Stimulated activated CD4-positive, alpha-beta T cell treated with anti-CD3 and anti-CD28 coated beads, Interleukin-15, amount 100 ng/mL, for 48 hours (primary cell): ENCODE data around the gene MBNL3.

Source experiments
- DNase-seq, 2 donors: peaks; one replicate each; pipeline ENCODE4 v3.0.0-alpha.2; 2020; ENCODE audit warnings: low read depth in 2 of 2

MBNL3 gene

DNA sequence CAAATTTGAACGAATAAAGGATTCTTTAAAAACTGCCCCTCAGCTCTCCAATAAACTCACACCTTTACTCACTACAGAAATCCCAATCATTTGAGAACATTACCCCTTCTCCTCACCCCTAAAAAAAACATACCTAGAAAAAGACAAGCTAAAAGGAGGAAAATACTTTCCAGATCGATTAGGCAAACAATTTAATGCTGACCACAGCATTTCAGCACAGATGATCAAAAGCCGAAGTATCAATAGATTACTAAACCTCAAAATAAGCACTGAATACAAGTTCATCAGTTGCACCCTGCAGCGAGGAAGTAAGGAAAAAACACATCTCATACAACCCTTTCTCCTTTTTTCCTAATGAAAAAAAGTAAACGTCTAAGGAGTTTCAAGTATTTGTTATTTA is 65.5 kb downstream of the MBNL3 start:
- no peak for DNase-seq

DNA sequence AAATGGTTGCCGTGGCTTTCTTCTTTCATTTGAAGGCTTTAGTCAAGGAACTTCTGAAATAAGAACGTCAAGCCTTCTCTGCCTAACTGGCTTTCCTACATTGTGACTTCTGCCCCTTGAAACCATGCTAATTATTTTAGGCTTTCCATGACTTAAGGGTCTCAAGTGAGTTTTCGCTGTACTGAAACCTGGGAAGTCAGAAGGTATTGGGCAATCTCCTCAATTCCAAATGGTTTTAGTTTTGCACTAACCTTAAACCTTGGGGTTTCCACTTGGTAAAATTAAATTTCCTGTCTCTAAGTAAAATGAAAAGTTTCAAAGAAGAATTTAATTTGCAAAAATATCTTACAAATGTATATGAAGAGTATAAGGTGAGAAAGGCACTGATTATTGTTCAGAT is 73.8 kb downstream of the MBNL3 start:
- no peak for DNase-seq

DNA sequence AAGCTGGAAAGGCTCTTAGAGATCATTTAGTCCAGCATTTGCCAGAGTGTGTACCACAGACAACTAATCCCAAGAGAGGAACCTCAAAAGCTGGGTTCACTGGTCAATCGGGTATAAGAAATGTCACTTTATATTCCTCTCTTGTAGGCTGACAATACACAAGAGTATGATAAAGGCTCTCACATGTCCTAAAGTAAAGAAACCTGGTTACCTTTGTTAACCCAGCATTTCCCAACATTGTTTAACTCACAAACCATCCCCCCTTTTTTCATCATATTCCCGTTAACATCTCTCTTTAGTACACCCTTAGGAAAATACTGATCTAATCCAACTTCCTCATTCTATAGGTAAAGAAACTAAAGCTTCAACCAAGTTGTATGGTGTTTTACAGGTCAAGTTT is 74.4 kb downstream of the MBNL3 start:
- DNase-seq, result no peak

DNA sequence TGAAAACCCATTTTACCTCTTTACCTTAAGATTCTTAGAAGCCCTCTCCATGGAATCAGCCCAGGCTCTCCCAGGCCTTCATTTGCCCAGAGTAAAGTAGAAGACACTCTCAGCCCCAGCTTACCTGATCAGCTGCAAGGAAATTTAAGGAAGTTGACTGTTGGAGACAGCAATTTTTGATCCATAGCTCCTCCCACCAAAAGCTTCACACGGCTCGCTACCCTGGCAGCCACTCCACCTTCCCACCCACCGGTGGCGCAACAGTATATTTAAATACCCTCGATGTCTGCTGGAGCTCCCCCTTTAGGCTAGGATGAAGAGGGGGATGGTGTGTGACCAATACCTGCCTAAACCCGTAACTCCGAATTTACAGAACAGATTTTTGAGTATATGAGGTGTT is 75.4 kb downstream of the MBNL3 start:
- no peak for DNase-seq

DNA sequence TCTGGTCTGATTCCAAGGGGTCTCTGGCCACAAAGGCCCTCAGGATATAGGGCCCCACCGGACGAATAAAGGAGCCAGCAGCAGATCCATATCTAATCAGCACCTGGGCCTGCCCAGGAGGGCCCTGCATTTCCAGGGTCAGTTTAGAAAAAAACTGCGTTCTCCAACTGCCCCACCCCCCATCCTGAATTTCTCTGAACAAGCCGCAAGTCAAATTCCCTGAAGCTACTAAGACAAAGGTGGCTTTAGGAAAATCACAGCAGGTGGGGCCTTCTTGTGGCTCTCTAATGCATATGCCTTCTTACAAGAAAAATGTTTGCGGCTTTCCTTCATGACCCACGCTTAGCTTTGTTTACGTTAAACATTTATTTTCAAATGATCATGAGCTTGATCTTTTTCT is 76.6 kb downstream of the MBNL3 start:
- DNase-seq, result no peak

DNA sequence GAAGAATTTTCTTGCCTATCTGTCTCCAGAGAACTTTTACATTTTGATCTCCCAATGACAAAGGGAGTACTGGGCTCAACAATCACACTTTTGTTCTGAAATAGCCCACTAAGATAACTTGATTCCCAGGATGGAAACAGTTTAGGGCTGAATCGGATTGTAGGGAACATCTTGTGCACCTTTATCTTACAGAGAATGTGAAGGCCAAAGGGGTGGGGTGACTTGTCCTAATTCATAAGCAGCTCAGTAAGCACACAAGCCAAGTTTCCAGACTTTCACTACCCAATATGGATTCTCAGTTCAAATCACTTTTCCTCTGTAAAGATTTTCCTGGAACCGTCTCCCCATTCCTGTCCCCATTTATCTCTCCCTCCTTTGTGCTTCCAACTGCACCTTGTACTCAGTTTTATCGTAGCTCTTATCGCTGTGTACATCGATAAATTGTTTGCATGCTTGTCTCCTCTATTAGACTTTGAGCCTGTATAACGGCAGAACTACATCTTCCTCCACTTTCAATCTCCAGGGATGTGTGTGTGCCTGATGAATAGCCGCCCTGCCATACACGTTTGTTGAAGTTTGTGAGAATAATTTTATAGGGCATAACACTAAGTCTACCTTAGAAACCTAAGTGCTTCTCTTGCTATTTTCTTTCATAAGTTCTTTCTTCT is 77.4 kb downstream of the MBNL3 start:
- DNase-seq, result no peak

DNA sequence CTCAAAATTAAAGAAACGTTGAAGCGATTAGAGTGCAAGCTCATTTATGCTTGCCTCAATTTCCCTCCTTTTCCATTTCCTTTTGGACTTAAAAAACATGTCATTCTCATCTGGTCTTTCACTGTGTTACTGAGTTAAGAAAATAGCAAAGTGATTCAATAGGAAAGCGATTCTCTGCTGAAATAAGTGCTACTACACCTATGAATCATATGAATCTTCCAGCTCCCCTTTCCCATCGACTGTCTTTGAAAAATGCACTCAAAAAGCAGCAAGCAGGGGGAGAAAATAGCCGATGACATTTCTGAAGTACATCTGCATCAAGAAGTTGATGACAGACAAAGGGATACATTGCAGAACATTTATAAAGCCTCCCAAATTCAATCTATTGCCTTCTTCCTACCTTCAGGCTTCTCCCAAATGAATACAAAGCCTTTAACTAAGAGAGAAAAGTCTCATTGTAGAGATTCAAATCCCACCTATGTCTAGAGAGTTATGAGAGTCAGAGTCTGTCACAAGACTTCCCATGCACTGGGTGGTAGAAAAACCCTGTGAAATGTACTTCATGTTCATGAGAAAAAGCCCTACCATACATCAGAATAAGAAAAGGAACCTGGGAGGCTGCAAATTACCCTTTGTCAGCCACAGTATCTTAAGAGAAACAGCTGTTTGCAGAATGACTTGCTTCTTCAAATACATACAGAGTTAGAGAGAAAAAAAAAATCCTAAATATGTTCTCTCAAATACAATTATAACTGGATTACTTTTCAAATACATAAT is 78.9 kb downstream of the MBNL3 start:
- no peak for DNase-seq

DNA sequence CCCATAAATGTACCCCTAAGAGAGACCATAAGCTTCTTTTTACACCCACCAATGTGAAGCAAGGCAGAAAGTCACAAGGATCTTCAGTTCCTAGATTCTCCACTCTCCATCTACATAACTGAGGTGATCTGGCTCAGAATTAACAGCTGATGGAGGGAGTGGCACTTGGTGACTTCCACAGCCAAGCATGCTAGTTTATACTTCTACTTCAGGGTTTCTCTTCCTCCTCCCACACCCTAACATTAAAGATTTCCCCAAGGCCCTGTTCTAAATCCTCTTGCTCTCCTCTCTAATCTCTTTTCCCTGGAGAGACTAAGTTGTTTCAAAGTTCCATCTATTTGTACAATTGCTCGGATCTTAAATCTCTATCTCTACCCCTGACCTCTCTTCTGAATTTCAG is 81.1 kb downstream of the MBNL3 start:
- no peak for DNase-seq

DNA sequence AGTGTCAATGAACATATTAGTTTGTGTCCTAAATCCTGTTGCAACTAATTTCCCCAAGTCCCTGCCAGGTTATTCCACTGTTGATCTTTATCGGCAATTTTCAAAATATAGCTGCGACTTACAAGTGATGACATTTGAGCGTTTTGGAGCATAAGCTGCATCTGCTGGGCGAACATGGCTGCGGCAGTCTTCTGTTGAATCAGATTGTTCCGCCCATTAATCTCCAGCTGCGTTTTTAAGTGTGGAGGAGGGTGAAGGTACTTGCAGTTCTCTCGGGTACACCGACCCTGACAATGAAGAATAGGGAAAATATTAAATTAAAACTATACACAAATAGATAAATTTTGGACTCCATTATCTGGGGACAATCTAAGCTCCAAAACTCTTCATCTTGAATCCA is 82.7 kb downstream of the MBNL3 start:
- no peak for DNase-seq

DNA sequence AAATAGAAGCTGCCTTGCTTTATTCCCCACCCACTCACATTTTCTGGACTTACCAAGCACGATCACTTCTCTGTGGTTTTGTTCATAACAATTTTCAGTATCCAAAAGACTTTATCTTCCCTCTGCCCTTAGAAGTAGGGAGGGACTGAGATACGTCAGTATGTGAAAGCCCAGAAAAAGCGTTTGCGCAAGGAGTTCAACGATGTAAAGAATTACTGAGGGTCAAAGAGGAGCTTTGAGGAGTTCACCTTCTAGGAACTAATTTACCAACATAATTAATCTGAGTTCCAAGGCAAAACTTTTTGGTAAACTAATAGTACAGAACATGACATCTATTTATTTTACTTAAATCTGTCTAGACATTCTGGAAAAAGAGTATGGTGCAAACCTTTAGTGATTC is 84.6 kb downstream of the MBNL3 start:
- no peak for DNase-seq

DNA sequence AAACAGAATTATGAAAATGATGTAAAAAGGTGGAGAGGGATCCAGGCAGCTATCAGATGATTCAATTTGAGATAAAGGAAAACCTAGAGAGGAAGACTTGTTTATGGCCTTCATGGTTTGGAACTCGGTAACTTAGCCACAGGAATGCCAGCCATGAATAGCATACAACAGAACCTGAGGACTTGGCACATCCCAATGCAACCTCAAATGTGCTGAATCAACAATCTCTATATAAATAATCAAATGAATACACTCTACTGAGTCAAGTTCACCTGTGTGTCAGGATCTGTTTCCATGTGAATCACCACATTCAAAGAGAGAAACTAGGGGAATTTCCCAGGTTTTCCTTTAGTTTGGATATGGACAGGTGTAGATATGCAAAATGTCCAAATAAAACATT is 86.9 kb downstream of the MBNL3 start:
- DNase-seq, result no peak

DNA sequence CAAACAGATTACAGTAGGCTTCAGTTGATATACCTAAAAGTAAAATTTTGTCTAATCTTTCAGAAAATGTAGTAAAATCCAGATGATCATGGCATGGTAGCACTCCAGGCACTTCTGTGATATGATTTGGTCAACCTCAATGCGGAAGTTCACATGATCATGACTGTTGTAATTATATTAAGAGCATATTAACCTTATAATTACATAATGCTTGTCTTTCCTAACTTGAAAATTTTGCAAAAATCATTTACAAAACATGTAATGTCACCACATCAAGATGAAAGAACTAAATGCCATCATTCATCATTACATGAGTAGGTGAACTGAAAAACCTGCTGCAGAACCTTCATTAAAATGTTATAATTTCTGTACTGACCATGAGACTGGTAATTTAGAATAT is 88.1 kb downstream of the MBNL3 start:
- no peak for DNase-seq

DNA sequence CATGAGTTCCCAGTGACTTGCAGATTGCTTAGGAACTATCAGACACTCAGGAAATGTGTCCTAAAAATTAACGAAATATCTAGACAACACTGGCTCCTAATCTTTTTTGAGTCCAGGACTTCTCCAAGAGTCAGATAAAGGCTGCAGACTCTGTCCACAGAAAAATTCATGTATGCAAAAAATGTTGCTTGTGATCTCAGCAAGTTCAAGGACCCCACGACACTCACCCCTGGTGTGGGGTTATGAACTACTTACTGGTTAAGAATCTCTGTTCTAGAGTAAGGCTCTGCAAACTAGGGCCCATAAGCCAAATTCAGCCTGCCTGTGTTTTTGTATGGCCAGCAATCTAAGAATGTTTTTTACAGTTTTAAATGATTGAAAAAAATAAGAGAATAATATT is 93.2 kb downstream of the MBNL3 start:
- no peak for DNase-seq

DNA sequence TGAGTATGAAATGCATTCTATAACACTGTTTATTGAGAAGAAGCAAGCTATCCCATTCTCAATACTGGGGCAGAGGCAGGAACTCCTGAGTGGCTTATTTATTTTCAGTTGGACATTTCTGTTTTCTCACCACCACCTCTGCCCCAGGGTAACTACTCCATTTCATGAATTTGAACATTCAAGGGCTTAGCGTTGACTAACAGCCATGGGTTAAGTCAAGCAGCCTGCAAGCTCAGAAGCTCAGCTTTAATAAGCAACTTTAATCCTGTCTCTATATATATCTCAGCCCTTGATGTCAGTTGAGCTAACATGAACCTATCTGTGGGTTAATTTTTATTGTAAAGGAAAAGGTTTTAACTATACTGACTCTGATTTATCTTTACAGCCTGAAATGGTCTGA is 93.8 kb downstream of the MBNL3 start:
- no peak for DNase-seq

DNA sequence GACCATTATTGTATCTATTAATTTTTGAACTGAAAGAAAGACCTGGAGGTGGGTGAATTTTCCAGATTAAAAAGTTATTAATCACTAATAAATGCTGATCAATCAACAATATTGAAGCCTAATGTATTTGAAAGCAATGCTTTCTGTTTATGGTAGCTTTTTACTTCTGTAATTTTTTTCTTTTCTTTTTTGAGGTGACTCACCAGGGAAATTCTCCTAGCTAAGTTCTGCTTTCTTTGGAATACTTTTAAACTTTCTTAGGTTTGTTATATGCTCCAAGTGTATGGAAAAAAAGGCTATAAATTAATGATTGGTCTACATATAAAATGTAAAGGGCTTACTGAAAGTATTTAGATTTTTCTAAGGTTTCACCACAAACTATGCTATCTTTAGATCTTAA is 94.2 kb downstream of the MBNL3 start:
- DNase-seq, result no peak

DNA sequence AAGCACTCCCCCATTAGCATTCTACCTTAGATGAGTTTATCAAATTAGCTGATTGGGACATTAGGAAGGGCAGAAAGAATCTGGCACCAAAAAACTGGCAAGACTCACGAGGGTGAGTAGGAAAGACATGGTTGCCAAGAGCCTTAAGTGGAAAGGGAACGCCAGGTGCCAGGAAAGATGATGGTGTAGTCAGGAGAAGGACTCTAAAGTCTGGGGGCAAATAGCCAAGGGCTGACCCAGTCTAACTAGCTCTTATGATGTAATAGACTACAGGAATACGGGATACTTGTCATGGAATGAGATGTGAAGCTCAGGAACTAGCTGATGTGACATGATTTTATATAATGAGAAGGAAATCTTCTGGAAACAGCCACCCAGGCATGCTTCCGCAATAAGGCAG is 94.8 kb downstream of the MBNL3 start:
- no peak for DNase-seq

DNA sequence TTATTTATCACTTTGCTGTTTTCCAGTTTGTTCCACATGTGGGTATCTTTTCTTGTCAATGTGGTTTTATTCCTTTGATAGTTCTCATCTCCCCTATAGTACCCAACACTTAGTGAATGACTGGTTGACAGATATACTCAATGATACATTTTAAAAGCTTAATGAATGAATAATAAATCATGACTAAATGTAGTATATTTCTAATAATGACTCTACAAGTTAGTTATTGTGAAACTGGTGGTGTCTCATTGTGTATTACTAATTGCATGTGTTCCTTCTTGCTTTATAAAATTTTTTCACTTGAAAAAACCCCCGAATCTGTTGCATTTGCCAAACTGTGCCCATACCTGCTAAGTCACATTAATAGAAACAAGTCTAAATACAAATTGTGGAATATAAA is 95.4 kb downstream of the MBNL3 start:
- DNase-seq, result no peak

DNA sequence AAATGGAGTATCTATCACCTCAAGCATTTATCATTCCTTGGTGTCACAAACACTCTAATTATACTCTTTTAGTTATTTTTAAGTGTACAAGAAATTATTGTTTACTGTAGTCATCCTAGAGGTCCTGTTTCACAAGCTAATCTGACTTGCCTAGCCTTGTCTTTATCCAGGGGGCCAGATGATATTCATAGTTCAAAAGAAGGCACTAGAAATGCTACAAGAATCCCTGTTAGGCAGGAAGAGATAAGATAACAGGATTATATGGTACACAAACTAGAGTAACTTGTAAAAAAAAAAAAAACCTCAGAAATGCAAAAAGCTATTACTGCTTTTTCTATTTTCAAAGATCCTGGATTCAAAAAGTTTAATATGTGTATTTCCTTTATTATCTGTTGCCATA is 95.8 kb downstream of the MBNL3 start:
- no peak for DNase-seq

DNA sequence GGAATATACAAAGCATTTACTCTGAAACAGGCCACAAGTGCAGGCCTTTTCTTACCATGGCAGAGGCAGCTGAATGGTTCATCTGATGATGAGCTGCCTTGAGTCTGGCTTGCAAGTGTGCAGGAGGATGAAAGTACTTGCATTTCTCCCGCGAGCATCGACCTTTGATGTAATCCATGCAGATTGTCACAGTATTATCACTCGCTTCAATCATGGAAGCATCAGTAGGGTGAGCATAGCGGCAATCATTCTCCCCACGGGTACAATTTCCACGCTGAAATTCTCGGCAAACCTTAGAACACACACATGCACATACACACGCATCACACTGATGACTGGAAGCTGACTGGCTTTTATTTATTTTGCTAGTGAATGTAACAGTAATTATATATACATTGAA is 98.0 kb downstream of the MBNL3 start:
- DNase-seq, result no peak

DNA sequence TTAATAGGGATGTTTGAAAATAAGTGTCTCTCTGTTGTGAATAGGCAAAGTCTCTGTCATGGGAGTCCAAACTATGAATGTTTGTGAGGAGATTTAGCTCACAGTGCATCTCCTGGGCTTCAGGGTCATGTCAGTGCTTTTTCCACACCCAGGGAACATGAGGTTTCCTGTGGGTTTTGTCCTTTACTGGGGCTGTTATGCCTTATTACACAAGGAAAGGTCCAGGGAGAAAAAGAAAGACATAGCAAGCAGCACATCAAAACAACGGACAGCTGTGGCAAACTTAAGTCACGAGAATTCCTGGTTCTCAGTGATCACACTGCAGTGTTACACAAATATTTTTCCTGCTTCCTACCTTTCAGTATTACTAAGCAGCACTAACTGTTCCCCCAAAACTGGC is 99.4 kb downstream of the MBNL3 start:
- DNase-seq, result no peak

DNA sequence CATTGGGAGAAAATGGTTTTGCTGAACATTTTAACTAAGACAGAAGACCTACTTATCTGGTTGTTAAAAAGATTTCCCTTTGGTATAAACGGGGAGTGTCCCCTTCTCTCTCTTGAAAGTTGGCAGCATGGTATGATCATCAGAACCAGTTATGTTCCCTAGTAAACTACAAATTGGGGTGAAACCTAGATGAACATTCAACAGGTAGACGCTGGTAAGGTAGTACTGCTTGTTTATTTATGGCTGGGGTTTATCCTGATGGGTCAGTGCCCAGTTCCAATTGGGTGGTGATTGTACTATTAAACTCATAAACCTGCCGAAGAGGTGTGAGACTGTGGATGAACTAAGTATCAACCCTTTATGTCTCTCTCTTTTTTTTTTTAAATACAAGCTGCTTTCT is 100.5 kb downstream of the MBNL3 start:
- DNase-seq, result no peak

DNA sequence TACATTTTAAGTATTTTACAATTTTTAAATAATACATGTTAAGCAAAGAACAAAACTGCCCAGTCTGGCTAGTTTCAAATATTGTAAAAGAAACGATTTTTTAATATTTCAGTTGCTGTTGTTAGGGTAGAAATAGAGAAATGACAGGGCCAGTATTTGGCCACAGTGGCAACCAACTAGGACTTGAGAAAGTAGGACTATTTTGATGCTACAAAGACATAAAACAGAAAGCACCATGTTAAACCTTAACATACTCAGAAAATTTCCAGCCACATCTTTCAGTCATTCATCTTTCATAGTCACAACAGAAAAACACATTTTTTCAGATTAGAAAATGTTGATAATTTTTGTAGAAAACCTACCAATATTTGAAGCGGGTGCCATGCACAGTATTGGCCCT is 104.5 kb downstream of the MBNL3 start:
- no peak for DNase-seq

DNA sequence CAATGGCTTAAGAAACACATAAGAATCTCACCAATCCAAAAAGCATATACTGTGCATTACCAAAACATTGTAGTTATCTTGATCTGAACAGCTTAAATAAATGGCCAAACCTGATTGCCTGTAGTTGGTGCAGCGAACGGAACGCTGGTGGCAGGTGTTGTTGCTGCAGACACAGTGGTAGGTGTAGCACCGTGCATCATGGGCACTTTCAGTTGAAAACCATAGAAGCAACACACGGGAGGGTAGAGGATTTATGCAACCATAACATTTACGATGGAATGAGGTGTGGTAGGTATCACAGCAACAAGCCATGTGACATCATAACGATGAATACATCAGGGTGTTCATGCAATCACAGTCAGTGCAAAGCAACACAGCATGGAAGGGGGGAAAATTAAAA is 106.8 kb downstream of the MBNL3 start:
- no peak for DNase-seq

DNA sequence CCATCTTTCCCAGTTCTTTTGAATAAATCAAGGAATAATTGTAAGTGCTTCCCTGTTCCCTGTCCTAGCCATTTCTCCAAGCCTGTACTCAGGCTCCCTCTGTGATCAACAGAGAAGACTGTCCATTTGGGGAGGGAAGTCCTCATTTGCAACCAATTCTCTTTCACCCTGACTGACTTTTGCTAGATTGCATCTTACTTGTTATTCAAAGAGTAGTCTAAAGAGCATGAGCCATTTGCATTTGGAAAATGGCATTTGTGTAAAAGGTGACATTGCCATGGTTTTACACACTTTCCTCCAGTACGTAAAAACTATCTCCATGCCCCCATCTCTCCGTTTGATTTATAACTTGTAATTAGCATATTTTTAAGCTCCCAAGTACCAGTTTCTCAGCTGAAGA is 110.6 kb downstream of the MBNL3 start:
- no peak for DNase-seq
